Nasal cavity respiratory epithelium epithelial cell of viscerocranial mucosa (primary cell): Measurements from ENCODE around the gene TBXT. TPM values are rescaled to one million over a fixed set of nuclear protein-coding genes. Genes with fewer than 3 reads are reported as not detected.

ENCODE experiments used
- total RNA-seq: library from RNA; depleted of rRNA; stranded (reverse); fragments of >200 nt; gene quantifications from 2 replicates; pipeline ENCODE4 v1.2.3, GENCODE V29; 2014

The TBXT gene, protein sequence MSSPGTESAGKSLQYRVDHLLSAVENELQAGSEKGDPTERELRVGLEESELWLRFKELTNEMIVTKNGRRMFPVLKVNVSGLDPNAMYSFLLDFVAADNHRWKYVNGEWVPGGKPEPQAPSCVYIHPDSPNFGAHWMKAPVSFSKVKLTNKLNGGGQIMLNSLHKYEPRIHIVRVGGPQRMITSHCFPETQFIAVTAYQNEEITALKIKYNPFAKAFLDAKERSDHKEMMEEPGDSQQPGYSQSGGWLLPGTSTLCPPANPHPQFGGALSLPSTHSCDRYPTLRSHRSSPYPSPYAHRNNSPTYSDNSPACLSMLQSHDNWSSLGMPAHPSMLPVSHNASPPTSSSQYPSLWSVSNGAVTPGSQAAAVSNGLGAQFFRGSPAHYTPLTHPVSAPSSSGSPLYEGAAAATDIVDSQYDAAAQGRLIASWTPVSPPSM
- not detected in 2 replicates for total RNA-seq

DNA sequence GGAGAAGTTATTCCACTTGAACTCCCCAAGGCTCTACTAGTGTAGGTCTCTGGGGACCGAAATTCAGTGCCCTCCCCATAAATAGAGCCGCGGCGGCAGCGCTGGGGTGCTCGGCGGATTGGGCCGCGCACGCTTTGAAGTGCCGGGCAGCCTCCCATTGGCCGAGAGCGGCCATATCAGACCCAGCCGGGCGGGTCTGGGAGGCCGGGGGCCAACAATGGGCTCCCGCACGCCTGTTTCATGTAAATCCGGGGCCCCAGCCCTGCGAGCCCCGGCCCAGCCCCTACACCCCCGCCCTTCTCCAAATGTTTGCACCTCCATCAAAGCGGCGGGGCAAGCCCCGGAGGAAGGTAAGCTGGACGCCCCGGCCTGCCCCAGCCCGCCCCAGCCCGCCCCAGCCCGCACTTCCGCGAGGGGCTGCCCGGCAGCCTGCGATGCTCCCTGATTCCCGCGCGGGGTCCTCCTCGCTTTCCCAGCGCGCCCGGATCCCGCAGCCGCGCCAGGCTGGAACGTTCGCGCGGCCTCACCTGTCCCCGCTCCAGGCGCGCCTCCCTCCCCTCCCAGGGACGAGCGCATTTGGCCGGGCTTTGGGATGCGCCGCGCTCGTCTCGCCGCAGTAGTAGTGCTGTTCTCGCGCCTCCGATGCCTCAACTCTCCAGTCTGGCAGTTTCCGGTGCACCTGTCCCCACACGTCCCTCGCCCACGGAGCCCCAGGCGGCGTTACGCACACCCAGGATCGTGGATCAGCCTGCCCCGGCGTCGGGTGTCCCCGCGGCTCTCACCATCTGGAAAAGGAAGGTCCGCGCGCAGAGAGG is at the start of gene TBXT:
Gene TBXT (minus strand): TSS at position 51 of the 815 bp plus-strand sequence. CDS start 260 bp downstream, outside the sequence.

Other genes with a start within 250 kb of the TBXT start
- gene PRR18, start 140.5 kb upstream of the TBXT start, total RNA-seq = under 0.01 TPM in 2 replicates
- gene SFT2D1, start 174.7 kb upstream of the TBXT start, total RNA-seq = 43.1 and 44.4 TPM in 2 replicates
- gene MPC1, start 215.1 kb upstream of the TBXT start, total RNA-seq = 21.8 and 35.9 TPM in 2 replicates